Psoas muscle (tissue), 8 donors: ENCODE data around the gene RPS6KL1. TPM values are rescaled to one million over a fixed set of nuclear protein-coding genes. Genes with fewer than 3 reads are reported as not detected.

ENCODE experiments used
- ATAC-seq, 4 donors: fragments of 200-7000 bp; cut with Tn5 transposase; one replicate each; pipeline ENCODE4 v1.9.1; 2020; ENCODE audit warnings: moderate library complexity in 3 of 4, mild to moderate bottlenecking in 2 of 4
- DNase-seq, 2 donors: peaks; one replicate each; pipeline ENCODE4 v3.0.0-alpha.2; 2020
- H3K27ac ChIP-seq: fragments of 200-600 bp; one replicate; pipeline ENCODE4 v1.8.0; 2022
- H3K27me3 ChIP-seq, 3 donors: fragments of 200-600 bp in 1 of 3; one replicate each; pipeline versions ENCODE4 v1.6.1 to v1.8.0; 2013 to 2022; ENCODE audit warnings: low read length in 2 of 3, mild to moderate bottlenecking in 2 of 3, moderate library complexity in 1 of 3; ENCODE audit not compliant: insufficient read depth in 3 of 3
- H3K36me3 ChIP-seq, 2 donors: fragments of 200-600 bp in 1 of 2; one replicate each; pipeline versions ENCODE4 v1.6.1 to v1.8.0; 2013 to 2022; ENCODE audit warnings: low read depth in 1 of 2, mild to moderate bottlenecking in 1 of 2, moderate library complexity in 1 of 2; ENCODE audit not compliant: insufficient read depth in 1 of 2
- H3K4me1 ChIP-seq: fragments of 200-600 bp; one replicate; pipeline ENCODE4 v1.8.0; 2022
- H3K4me3 ChIP-seq: fragments of 200-600 bp; one replicate; pipeline ENCODE4 v1.8.0; 2022; ENCODE audit warnings: mild to moderate bottlenecking
- H3K9me3 ChIP-seq: fragments of 200-600 bp; one replicate; pipeline ENCODE4 v1.8.0; 2022
- CTCF ChIP-seq: fragments of 200-600 bp; IDR thresholded peaks from one replicate; pipeline ENCODE4 v1.8.0; 2022; ENCODE audit warnings: antibody characterized with exemption
- WGBS, 3 donors: extraction: QIAGEN DNeasy Blood & Tissue Kit; methylation state at CpG; one replicate each; pipeline versions ENCODE4 v1.1.6 to v1.1.7; 2013; 5-methylcytosine and 5-hydroxymethylcytosine counted together
- intact Hi-C, 2 donors: fragments of 100-400 bp; cut with DNase I; formaldehyde crosslinking; loops; one replicate each; pipeline versions ENCODE4 v1.11.0 to v1.14.2; 2022
- polyA plus RNA-seq, 3 donors: library from polyadenylated mRNA; stranded (reverse); fragments of 200-250 nt; gene quantifications; one replicate each; pipeline ENCODE4 v1.2.3, GENCODE V29; 2013
- total RNA-seq, 4 donors: library from RNA; stranded (reverse); fragmentation: NEBNext Ultra II Directional in 2 of 4; extraction: Animal tissue kit (Norgen Biotek cat#: 25700) in 2 of 4; gene quantifications; one replicate each; pipeline versions ENCODE4 v1.2.1 to v1.2.4, GENCODE V29; 2021 to 2023
- donor health status: healthy with polysubstance abuse.
- donor health status: DM: no; HTN: no; CAD: no; lungs with moderate emphysema.
- donor health status: Bipolar disorder and iron deficiency.
- donor health status: healthy.
- donor health status: DM: yes; HTN: yes; CAD: no.
- donor health status: DM: no; HTN: no; CAD: no.
- donor health status: DM: no; HTN: no; CAD: no.
- donor health status: DM: yes; HTN: yes; CAD: no.

Gene RPS6KL1
- total and polyA plus RNA-seq, 7 donors, result 9.4 to 34.1 (median 25.6) TPM

GRCh38 chr14:74953686-74954085 lies 30.6 kb upstream of the RPS6KL1 start:
- no peaks in the 10 kb centered on the region for H3K27me3 ChIP-seq
- no peak for ATAC-seq
- H3K27ac ChIP-seq, result no peak overlapping the region
- 81 to 86% (median 81%) methylated on average over 5 of the region's 5 CpGs for WGBS, 3 donors
- DNase-seq, result no peak
- no peaks in the 10 kb centered on the region for H3K36me3 ChIP-seq
- no peak for TF ChIP-seq CTCF
- no peaks in the 10 kb centered on the region for H3K9me3 ChIP-seq
- intact Hi-C loops, result no loop called here
- H3K4me3 ChIP-seq, result peak overlapping the region; percentile 66
- H3K4me1 ChIP-seq, result no peaks in the 10 kb centered on the region

DNA sequence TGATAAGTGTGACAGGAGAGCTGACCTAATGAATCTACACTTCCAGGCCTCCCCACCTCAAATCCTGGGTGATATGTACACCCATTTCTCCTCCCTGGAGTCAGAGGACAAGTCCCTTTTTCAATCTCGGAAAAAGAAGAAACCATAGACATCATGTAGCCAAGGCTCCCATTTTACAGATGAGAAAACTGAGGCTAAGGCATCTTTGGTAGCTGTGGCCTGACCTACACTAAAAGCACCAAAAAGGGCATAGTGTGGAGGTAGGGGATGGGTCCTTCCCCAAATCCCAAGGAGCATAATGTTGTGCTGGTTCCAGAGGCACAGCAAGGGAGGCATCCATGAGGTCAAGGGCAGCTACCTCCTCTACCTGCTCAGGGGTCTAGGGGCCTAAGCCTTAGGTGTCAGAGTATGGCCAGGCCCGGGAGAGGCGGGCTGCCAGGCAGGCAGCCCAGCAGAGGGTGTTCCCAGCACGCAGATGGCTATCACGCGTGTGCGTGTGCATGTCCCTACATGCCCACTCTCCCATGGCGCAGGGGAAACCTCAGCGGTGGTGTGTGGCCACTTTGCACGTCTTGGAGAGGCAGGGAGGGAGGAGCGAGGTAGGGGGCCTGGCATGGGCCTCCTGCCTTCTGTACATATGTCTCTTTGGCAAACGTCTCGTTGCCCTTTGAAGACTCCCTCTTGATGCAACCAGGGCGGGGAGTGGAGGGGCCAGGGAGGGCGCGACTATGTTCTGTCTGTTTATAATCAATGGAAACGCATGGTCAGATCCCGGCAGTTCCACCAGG lies 29.8 kb upstream of the RPS6KL1 start:
- Histone ChIP-seq H3K36me3 (no peaks in the 10 kb centered on the region), H3K4me1 (no peaks in the 10 kb centered on the region), H3K4me3 (peak overlapping the region; percentile 66), H3K27me3 (no peaks in the 10 kb centered on the region), H3K27ac (no peak overlapping the region), H3K9me3 (no peaks in the 10 kb centered on the region)
- DNase-seq (no peak), ATAC-seq (no peak)
- TF ChIP-seq CTCF, result no peak
- intact Hi-C loops, result no loop called here
- 77 to 81% (median 81%) methylated on average over 18 of the region's 18 CpGs for WGBS, 3 donors

DNA sequence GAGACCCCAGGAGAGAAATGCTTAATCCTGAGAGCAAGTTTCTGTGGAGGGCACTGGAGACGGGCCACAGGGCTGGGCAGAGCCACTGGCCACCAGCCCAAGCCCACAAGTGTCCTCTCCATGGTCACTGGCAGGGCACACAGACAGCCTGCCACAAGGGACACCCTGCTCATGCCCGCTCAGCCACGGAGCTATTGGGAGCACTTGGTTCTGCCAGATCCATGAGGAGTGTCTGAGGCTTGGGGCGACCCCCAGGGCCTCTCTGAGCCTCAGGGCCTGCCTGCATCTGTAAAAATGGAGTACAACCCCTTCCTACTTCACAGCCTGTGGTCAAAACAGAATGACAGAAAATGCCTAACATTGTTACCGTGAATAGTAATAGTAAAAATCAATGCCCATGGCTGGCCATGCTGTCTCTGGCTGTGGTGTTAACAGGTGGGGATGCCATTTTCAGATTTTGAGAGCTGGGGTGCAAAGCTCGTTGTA lies 29.2 kb upstream of the RPS6KL1 start:
- WGBS, 3 donors, result 63 to 73% (median 67%) methylated on average over 6 of the region's 6 CpGs
- H3K4me3 ChIP-seq, result peak overlapping the region; percentile 66

GRCh38 chr14:74951443-74952179 lies 28.6 kb upstream of the RPS6KL1 start:
- H3K27ac ChIP-seq, result no peak overlapping the region
- H3K9me3 ChIP-seq, result no peaks in the 10 kb centered on the region
- H3K27me3 ChIP-seq, result no peaks in the 10 kb centered on the region
- H3K4me3 ChIP-seq, result peak overlapping the region; percentile 66
- TF ChIP-seq CTCF, result no peak
- no peak for DNase-seq
- 65 to 69% (median 67%) methylated on average over 15 of the region's 15 CpGs for WGBS, 3 donors
- no peaks in the 10 kb centered on the region for H3K4me1 ChIP-seq
- intact Hi-C loops, result no loop called here
- H3K36me3 ChIP-seq, result no peaks in the 10 kb centered on the region
- no peak for ATAC-seq

More for the DNA sequence above, 29.2 kb upstream of the RPS6KL1 start:
- Histone ChIP-seq H3K9me3 (no peaks in the 10 kb centered on the region), H3K27me3 (no peaks in the 10 kb centered on the region), H3K36me3 (no peaks in the 10 kb centered on the region), H3K27ac (no peak overlapping the region), H3K4me1 (no peaks in the 10 kb centered on the region)
- intact Hi-C loops, result no loop called here
- DNase-seq (no peak), ATAC-seq (no peak)
- no peak for TF ChIP-seq CTCF
